Measurements from ENCODE around the gene AKR1C2.
"Not testable (repeated sequence)": the region's sequence is repeated elsewhere in the genome, so short reads cannot be mapped to it uniquely, and the experiment has no call there.

Gene AKR1C2

GRCh38 chr10:4991463-4991862 lies 12.2 kb downstream of the AKR1C2 start:
- not testable (repeated sequence) for DNase-seq (ENCODE audit: low spot score); FAIRE-seq

DNA sequence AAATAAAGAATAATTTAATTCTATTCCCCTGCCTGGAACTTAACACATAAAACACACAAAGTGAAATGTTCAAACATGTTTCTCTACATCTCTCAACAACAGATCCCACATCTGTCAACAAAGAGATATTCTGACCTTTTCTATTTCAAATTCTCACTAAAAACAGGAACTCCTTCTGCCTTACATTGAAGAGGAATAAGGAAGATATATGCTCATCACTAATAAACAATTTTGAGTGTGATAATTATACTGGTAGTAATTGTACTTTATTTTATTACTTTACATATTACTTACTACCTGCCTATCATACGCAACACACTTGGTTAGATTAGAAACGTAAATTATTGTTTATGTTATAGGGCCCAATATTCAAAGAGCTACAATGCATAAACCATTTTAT lies 13.4 kb downstream of the AKR1C2 start:
- FAIRE-seq (no peak), DNase-seq (ENCODE audit: low spot score) (no peak)

GRCh38 chr10:4988000-4988641 lies 15.5 kb downstream of the AKR1C2 start:
- not testable (repeated sequence) for FAIRE-seq

DNA sequence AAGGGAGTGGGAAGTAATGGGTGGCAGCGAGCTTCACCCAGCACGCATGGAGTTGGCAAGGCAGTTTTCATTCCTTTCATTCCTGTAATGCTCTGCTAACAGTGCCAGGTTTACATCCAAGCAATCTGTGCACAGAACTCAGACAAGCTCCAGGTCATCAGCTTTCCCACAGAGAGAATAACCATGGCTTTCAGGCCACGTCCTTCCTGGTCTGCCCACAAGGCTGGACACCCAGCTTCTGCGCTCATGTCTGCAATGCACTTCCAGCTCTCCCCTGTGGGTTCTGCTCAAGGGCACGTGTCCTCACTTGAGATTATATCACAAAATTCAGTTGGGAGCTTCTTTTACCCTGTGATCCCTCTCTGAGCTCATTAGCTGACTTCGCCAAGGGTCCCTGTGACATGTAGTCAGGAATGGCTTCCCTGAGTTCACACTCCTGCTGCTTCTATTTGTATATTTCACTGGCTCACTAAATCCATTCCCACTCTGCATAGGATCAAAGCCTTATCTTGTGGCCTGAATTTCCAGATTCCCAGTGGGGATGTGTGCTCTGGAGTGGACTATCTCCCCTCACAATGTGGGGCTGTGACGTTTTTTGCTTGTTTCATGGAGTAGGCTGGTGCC lies 18.6 kb downstream of the AKR1C2 start:
- no peak for DNase-seq (ENCODE audit: low spot score)
- FAIRE-seq, result no peak

More at GRCh38 chr10:4988000-4988641, 15.5 kb downstream of the AKR1C2 start:
- DNase-seq (ENCODE audit: low spot score), result not testable (repeated sequence)

- FAIRE-seq (no peak), DNase-seq (ENCODE audit: low spot score) (no peak)
Measured at GRCh38 chr10:4984223-4984622, 19.4 kb downstream of the AKR1C2 start.

GRCh38 chr10:4983615-4984216 lies 19.9 kb downstream of the AKR1C2 start:
- no peak for DNase-seq (ENCODE audit: low spot score)
- FAIRE-seq, result no peak

GRCh38 chr10:4982764-4983226 lies 20.9 kb downstream of the AKR1C2 start:
- no peak for FAIRE-seq
- DNase-seq (ENCODE audit: low spot score), result no peak

GRCh38 chr10:4981722-4982471 lies 21.8 kb downstream of the AKR1C2 start:
- no peak for FAIRE-seq
- DNase-seq (ENCODE audit: low spot score), result peak; percentile 31

DNA sequence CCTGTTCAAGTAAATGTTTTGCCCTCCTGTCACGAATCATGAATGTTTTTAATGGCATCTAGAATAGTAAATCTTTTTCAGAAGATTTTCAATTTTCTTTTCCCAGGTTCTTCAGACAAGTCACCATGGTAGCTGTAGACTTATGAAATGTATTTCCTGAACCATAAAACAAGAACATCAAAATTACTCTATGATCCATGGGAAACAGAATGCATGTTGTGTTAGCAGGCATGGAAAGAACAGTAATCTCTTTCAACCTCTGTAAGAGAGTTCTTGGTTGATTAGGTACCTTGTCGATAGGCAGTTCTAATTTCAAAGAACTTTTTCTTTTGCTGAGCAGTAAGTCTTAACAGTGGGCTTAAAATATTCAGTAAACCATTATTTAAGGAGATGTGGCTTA lies 22.9 kb downstream of the AKR1C2 start:
- FAIRE-seq (no peak), DNase-seq (ENCODE audit: low spot score) (no peak)

- no peak for DNase-seq (ENCODE audit: low spot score)
- FAIRE-seq, result no peak
Measured at GRCh38 chr10:4978870-4979269, 24.8 kb downstream of the AKR1C2 start.

GRCh38 chr10:4977025-4977424 lies 26.6 kb downstream of the AKR1C2 start:
- FAIRE-seq, result no peak

DNA sequence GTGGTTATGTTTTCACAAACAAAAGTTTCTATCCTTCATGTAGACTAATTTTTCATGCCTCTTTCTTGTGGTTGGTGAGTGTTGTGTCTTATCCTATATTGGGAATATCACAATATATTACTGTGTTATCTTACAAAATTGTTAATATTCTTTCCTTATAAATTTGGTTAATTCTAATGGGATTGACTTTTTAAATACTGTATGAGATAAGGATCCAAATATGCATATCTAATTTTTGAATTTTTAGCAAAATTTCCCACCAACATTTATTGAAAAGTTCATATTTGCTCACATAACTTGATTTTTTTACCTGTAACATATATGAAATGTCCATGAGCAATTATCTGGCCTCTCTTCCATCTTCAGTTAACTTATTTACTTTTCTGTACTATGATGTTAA lies 29.3 kb downstream of the AKR1C2 start:
- not testable (repeated sequence) for DNase-seq (ENCODE audit: low spot score); FAIRE-seq

More at GRCh38 chr10:4977025-4977424, 26.6 kb downstream of the AKR1C2 start:
- DNase-seq (ENCODE audit: low spot score), result no peak

- not testable (repeated sequence) for DNase-seq (ENCODE audit: low spot score); FAIRE-seq
Measured at GRCh38 chr10:4973294-4973693, 30.4 kb downstream of the AKR1C2 start.

GRCh38 chr10:4972369-4973142 lies 31.1 kb downstream of the AKR1C2 start:
- not testable (repeated sequence) for FAIRE-seq

DNA sequence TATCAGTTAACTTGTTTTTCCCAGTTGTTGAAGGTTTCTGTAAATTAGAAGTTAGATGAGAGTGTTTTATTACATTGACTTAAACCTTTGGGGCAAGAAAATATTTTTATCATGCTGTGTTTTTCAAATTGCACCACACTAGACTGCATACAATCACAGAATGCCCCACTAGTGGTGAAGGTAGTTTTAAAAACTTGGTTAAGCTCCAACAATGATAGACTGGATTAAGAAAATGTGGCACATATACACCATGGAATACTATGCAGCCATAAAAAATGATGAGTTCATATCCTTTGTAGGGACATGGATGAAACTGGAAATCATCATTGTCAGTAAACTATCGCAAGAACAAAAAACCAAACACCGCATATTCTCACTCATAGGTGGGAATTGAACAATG lies 33.3 kb downstream of the AKR1C2 start:
- DNase-seq (ENCODE audit: low spot score); FAIRE-seq: not testable (repeated sequence)

More at GRCh38 chr10:4972369-4973142, 31.1 kb downstream of the AKR1C2 start:
- DNase-seq (ENCODE audit: low spot score), result not testable (repeated sequence)

DNA sequence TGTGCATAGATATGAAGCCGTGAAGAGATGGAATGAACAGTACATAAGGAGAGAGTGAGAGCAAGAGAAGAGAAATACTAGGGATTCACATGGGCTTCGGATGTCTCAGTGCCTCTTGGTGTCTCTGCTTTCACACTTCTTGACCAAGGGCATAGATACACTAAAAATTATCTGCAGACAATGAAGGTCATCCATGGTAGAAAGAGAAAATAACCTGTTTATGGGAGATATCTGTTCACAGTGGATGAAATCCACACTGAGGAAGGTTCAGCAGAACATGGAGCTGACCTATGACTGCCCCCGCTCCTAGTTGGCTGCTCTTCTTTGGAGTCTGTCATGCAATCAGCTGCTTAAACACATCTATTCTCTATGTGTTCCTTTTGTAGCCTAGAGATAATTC lies 34.4 kb downstream of the AKR1C2 start:
- not testable (repeated sequence) for FAIRE-seq; DNase-seq (ENCODE audit: low spot score)

- not testable (repeated sequence) for DNase-seq (ENCODE audit: low spot score); FAIRE-seq
Measured at GRCh38 chr10:4967189-4967588, 36.5 kb downstream of the AKR1C2 start.

DNA sequence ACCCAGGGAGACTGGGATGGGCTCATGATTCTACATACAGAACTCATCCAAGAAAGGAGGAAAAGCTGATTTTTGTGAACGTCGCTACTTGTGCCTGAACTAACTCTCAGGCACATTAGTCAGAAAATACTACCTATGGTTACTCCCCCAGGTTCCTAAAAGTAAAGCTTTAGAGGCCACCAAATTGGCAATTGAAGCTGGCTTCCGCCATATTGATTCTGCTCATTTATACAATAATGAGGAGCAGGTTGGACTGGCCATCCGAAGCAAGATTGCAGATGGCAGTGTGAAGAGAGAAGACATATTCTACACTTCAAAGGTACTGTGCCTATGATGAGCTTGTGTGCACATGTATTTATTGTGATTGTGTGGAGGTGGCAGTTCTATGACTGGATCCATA lies 37.9 kb downstream of the AKR1C2 start:
- DNase-seq (ENCODE audit: low spot score); FAIRE-seq: not testable (repeated sequence)

GRCh38 chr10:4963815-4964154 lies 39.9 kb downstream of the AKR1C2 start:
- DNase-seq (ENCODE audit: low spot score); FAIRE-seq: not testable (repeated sequence)

DNA sequence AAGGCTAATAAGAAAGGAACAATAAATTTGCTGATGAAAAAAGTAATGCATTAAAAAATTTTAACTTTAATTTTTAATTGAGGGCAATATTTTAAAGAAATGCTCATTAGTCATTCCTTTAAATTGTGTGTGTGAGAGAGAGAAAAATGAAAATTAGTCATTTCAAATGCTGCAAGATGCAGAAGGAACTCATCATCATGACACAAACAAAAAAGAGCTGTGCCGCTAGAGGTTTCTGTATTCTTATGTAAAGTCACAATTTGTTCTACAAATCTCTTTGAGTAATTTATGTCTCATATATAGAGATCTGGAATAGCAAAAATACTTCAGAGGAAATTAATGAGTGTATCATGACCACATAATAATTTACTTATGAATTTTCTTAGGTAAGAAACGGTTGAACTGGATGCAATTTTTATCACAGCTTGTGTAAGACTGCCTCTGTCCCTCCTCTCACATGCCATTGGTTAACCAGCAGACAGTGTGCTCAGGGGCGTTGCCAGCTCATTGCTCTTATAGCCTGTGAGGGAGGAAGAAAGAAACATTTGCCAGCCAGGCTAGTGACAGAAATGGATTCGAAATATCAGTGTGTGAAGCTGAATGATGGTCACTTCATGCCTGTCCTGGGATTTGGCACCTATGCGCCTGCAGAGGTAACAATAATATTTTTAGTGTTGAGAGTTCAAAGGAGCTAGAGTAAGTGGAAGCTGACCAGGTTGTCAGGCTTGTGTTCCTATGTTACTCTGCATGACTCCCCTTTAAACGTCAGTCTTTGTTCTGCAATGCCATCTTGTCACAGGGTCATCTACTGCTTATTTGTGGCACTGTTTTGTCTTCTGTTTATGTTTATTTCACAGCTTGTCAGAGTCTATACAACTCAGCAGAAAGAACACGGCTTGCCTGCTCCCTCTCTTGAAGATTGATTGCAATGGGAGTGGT lies 40.5 kb downstream of the AKR1C2 start, which contains the start of gene AKR1C1:
AKR1C1 (plus strand) TSS at position 540 of the 939 bp plus-strand sequence; CDS start at position 570, 30 bp downstream.
- FAIRE-seq, result peak; percentile 57
- DNase-seq (ENCODE audit: low spot score), result not testable (repeated sequence)

All from RCC 7860 (cell line).